Fibroblast of skin of right biceps (primary cell): ENCODE measurements around the gene KRTAP4-4.
"Not testable (repeated sequence)": the region's sequence is repeated elsewhere in the genome, so short reads cannot be mapped to it uniquely, and the experiment has no call there.

Experiments used
- DNase-seq: peaks from one replicate; pipeline ENCODE4 v3.0.0-alpha.2; 2013

KRTAP4-4 gene

GRCh38 chr17:41147531-41148204 is 12.9 kb downstream of the KRTAP4-4 start:
- no peak for DNase-seq

GRCh38 chr17:41145261-41145660 is 15.3 kb downstream of the KRTAP4-4 start:
- DNase-seq = no peak

DNA sequence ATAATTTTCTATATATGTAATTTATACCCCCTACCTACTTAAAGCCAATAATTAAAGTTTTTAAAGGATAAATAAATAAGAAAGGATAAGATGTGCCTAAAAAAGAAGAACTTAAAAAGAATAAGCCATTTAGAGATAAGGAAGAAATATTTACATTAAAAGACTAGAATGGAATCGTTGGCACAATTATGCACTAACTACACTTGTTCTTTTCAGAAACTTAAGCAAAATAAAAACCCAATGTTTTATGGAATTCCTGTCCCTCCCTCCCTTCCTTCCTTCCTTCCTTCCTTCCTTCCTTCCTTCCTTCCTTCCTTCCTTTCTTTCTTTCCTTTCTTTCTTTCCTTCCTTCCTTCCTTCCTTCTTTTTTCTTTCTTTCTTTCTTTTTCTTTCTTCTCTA is 15.7 kb downstream of the KRTAP4-4 start:
- DNase-seq = no peak

DNA sequence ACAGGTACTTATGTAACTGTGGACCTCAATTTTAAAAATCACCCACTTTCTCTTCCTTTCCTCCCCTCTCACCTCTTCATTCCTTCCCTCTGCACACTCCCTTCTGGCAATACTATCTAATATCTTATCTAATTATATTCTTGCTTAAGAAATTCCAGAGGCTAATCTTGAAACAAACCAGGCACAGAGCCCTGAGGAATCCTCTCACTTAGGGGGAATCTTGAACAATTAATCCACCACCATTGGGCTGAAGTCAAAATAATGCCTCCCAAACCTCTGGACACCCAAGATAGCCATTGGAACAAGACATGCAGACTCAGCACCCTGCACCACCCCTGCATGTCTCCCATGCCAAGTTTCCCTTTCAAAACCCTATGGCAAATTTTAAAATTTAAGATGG is 19.2 kb downstream of the KRTAP4-4 start:
- DNase-seq = no peak

- peak; percentile 97 for DNase-seq
These were observed 20.0 kb downstream of the KRTAP4-4 start, which contains the start of gene KRTAP4-6 for GRCh38 chr17:41140360-41141131. TSS of gene KRTAP4-6 (minus strand) at chr17:41140544. CDS start at chr17:41140487, 57 bp downstream.

DNA sequence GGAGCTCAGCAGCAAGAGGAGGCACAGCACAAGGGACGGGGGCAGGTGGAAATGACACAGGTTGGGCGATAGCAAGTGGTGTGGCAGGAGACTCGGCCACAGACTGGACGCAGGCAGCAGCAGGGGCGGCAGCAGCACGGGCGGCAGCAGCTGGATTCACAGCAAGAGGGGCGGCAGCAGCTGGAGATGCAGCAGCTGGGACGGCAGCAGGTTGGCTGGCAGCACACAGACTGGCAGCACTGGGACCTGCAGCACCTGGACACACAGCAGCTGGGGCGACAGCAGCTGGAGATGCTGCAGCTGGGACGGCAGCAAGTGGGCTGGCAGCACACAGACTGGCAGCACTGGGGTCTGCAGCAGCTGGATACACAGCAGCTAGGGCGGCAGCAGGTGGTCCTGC is 20.7 kb downstream of the KRTAP4-4 start:
- not testable (repeated sequence) for DNase-seq

DNA sequence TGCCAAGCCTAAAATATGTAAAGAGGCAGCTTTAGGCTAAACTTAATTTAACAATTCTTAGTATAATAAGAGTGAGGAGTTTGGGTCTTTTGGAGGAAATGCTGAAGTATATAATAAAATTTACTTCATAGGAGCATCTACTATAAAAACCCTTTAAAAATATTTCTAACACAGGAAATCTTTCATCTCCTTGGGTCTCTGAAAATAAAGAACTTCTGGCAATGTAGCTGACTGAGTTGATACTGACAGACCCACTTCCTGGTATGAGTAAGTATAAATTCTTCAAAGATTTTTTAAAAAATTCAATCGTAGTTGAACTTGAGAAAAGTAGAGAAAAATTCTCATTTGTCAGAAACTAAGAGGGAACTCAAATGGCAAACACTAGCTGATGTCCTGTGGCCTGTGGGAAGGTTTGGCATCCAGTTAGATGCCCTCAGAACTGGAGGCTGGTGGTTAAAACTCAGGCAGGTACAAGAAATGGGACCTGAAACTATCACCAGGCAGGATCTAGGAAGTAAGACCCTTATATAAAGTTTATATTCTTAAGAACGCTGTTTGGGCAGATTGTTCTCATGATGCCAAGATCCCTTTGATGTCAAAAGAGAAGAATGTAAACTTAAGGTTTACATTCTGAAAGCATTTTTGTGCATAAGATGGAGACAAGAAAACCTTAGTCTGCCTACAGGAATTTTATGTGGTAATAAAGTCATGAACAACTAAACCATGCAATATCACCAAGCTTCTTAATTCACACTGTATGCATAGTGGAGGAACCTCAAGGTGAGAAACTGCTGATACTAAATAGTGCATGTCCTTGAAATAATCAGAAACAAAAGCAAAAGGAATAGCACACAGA is 26.4 kb downstream of the KRTAP4-4 start:
- DNase-seq = peak; percentile 39

- peak; percentile 67 for DNase-seq
These were observed 28.6 kb downstream of the KRTAP4-4 start for GRCh38 chr17:41131979-41132378.

DNA sequence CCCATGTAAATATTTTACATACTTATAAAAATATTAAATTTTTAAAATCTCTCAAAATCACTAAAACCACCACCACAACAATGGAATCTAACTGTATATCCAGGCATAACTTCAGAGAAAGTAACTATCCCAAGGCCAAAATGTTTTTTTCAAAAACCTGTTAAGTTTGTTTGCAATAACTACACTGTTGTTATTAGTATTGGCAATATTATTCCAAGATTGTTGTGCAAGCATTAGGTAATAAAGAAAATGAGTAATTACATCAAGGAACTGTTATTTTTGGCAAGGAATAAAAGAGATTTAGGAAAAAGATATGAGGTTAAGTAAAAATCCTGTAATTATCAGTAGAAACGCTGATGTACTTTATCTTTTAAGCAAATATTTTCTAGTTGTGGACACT is 33.2 kb downstream of the KRTAP4-4 start:
- no peak for DNase-seq

GRCh38 chr17:41126412-41126811 is 34.1 kb downstream of the KRTAP4-4 start:
- no peak for DNase-seq

GRCh38 chr17:41125064-41125463 is 35.5 kb downstream of the KRTAP4-4 start:
- no peak for DNase-seq

- not testable (repeated sequence) for DNase-seq
These were observed 36.6 kb downstream of the KRTAP4-4 start, which contains the start of gene KRTAP4-12 for GRCh38 chr17:41123991-41124371. TSS of gene KRTAP4-12 (minus strand) at chr17:41124182. CDS start at chr17:41124122, 60 bp downstream.

GRCh38 chr17:41123292-41123990 is 37.1 kb downstream of the KRTAP4-4 start:
- DNase-seq = not testable (repeated sequence)

DNA sequence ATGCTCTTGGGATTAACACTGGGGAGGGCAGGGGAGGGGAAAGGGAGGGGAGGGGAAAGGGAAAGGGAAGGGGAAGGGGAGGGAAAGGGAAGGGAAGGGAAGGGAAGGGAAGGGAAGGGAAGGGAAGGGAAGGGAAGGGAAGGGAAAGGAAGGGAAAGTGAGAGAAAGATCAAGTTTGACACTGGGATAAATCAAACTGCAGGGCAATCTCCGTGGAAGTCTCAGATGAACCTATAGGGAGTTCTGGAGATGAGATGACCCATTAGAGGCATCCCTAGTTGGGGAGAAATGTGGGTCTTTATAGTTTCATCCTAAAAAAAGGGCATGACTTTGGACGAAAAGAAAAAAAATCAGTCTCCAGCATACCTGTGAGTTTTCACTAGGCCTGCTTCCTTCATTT is 38.8 kb downstream of the KRTAP4-4 start:
- DNase-seq = no peak

GRCh38 chr17:41119696-41120690 is 40.6 kb downstream of the KRTAP4-4 start:
- peak; percentile 63 for DNase-seq

DNA sequence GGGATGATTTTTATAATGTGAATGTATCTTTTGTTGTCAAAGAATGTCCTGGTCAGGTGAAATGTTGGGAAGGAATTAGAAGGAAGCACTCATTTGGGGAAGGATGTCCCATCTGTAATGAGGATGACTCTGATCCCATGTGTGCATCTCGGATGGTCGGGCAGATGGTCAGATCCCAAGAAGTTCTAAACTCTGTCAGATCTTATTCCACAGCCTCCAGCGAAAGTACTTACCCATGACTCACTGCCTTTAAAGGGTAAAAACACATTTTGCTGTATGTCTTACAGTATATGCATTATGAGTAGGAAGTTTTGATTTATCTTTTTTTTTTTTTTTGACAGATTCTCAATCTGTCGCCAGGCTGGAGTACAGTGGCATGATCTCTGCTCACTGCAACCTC is 41.8 kb downstream of the KRTAP4-4 start:
- peak; percentile 49 for DNase-seq

DNA sequence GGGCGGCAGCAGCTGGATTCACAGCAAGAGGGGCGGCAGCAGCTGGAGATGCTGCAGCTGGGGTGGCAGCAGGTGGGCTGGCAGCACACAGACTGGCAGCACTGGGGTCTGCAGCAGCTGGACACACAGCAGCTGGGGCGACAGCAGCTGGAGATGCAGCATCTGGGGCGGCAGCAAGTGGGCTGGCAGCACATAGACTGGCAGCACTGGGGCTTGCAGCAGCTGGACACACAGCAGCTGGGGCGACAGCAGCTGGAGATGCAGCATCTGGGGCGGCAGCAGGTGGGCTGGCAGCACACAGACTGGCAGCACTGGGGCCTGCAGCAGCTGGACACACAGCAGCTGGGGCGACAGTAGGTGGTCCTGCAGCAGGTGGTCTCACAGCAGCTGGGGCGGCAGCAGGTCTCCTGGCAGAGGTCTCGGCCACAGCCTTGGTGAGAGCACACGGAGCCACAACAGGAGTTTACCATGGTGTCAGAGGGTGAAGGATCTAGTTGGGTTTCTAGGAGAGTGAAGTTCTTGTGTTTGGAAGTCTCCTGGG is 42.6 kb downstream of the KRTAP4-4 start, which contains the start of gene KRTAP4-11:
Gene KRTAP4-11, minus strand, starts transcription at position 528 of the 541 bp plus-strand sequence. Its CDS starts 58 bp downstream, at position 470.
- DNase-seq = not testable (repeated sequence)

DNA sequence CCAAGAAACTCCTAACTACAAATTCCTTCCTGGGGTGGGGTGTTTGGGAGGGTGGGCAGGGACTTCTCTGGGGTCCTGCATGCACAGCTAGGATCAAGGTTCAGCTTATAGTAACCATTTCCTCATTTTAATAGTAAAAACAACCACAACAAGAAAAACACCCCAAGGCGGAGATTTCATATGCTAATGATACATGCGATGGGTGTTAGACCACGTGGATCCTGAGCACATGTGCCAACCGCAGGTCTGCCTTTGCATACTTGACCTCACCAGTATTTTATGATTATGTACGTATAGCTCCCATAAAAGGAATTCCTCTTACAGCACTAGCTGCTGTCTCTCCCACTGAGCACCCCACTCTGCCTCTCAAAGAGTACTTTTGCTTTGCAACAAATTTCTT is 44.3 kb downstream of the KRTAP4-4 start:
- peak; percentile 49 for DNase-seq

DNA sequence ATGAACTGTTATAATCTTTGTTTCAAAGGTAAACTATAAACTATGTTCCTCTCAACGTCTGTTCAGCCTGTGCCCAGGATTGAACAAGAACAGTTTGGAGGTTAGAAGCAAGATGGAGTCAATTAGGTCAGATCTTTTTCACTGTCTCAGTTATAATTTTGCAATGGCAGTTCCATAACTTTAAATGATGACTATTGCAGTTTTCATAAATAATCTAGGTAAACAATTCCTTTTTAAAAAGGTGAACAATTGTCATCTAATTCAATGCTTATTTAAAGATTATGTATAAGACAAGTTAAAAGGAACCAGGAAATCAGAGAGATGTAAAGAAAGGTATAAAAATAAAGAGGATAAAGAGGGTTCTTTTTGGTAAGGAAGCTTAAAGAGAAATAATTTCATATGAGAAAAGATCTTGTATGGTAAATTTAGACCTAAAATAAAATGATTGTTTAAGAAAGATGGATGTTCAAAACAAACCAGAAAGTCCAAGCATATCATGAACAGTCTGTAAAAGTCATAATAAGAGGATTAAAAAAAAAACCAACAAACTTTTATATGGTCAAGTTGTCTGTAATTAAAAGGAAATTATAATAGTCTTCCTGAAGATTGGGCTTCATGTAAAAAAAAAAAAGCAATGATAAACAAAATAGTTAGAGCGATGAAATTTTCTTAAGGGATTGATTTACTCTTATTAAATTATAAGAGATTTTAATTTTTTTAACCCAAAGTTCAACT is 49.2 kb downstream of the KRTAP4-4 start:
- DNase-seq = no peak
